Psoas muscle (tissue), 8 donors: ENCODE results near the gene IDNK. TPM values are rescaled to one million over a fixed set of nuclear protein-coding genes. Genes with fewer than 3 reads are reported as not detected.

ENCODE experiments used
- ATAC-seq, 4 donors: fragments of 200-7000 bp; cut with Tn5 transposase; one replicate each; pipeline ENCODE4 v1.9.1; 2020; ENCODE audit warnings: moderate library complexity in 3 of 4, mild to moderate bottlenecking in 2 of 4
- DNase-seq, 2 donors: peaks; one replicate each; pipeline ENCODE4 v3.0.0-alpha.2; 2020
- H3K27ac ChIP-seq: fragments of 200-600 bp; one replicate; pipeline ENCODE4 v1.8.0; 2022
- H3K27me3 ChIP-seq, 3 donors: fragments of 200-600 bp in 1 of 3; one replicate each; pipeline versions ENCODE4 v1.6.1 to v1.8.0; 2013 to 2022; ENCODE audit warnings: low read length in 2 of 3, mild to moderate bottlenecking in 2 of 3, moderate library complexity in 1 of 3; ENCODE audit not compliant: insufficient read depth in 3 of 3
- H3K36me3 ChIP-seq, 2 donors: fragments of 200-600 bp in 1 of 2; one replicate each; pipeline versions ENCODE4 v1.6.1 to v1.8.0; 2013 to 2022; ENCODE audit warnings: low read depth in 1 of 2, mild to moderate bottlenecking in 1 of 2, moderate library complexity in 1 of 2; ENCODE audit not compliant: insufficient read depth in 1 of 2
- H3K4me1 ChIP-seq: fragments of 200-600 bp; one replicate; pipeline ENCODE4 v1.8.0; 2022
- H3K4me3 ChIP-seq: fragments of 200-600 bp; one replicate; pipeline ENCODE4 v1.8.0; 2022; ENCODE audit warnings: mild to moderate bottlenecking
- H3K9me3 ChIP-seq: fragments of 200-600 bp; one replicate; pipeline ENCODE4 v1.8.0; 2022
- CTCF ChIP-seq: fragments of 200-600 bp; IDR thresholded peaks from one replicate; pipeline ENCODE4 v1.8.0; 2022; ENCODE audit warnings: antibody characterized with exemption
- WGBS, 3 donors: extraction: QIAGEN DNeasy Blood & Tissue Kit; methylation state at CpG; one replicate each; pipeline versions ENCODE4 v1.1.6 to v1.1.7; 2013; 5-methylcytosine and 5-hydroxymethylcytosine counted together
- intact Hi-C, 2 donors: fragments of 100-400 bp; cut with DNase I; formaldehyde crosslinking; loops; one replicate each; pipeline versions ENCODE4 v1.11.0 to v1.14.2; 2022
- polyA plus RNA-seq, 3 donors: library from polyadenylated mRNA; stranded (reverse); fragments of 200-250 nt; gene quantifications; one replicate each; pipeline ENCODE4 v1.2.3, GENCODE V29; 2013
- total RNA-seq, 4 donors: library from RNA; stranded (reverse); fragmentation: NEBNext Ultra II Directional in 2 of 4; extraction: Animal tissue kit (Norgen Biotek cat#: 25700) in 2 of 4; gene quantifications; one replicate each; pipeline versions ENCODE4 v1.2.1 to v1.2.4, GENCODE V29; 2021 to 2023
- donor health status: healthy with polysubstance abuse.
- donor health status: DM: no; HTN: no; CAD: no; lungs with moderate emphysema.
- donor health status: Bipolar disorder and iron deficiency.
- donor health status: healthy.
- donor health status: DM: yes; HTN: yes; CAD: no.
- donor health status: DM: no; HTN: no; CAD: no.
- donor health status: DM: no; HTN: no; CAD: no.
- donor health status: DM: yes; HTN: yes; CAD: no.

IDNK gene
- total and polyA plus RNA-seq, 7 donors: 0.38 to 1.8 (median 1.0) TPM

- no peak for TF ChIP-seq CTCF
- no peaks in the 10 kb centered on the region for H3K9me3 ChIP-seq
- no peak overlapping the region for H3K4me3 ChIP-seq
- peak in 1 of 4 donors; percentile 8 for ATAC-seq
- H3K4me1 ChIP-seq: no peaks in the 10 kb centered on the region
- H3K36me3 ChIP-seq: peaks cover 4 to 99% of the 10 kb centered on the region in 2 donors
- H3K27ac ChIP-seq: no peak overlapping the region
- intact Hi-C loops: no loop called here
- DNase-seq: no peak
- 46 to 58% (median 54%) methylated on average over 5 of the region's 5 CpGs for whole genome bisulfite sequencing, 3 donors
- no peaks in the 10 kb centered on the region for H3K27me3 ChIP-seq
Observed at GRCh38 chr9:83665580-83666200, 42.7 kb downstream of the IDNK start.

- H3K36me3 ChIP-seq: peaks cover 5 to 97% of the 10 kb centered on the region in 2 donors
- no peaks in the 10 kb centered on the region for H3K9me3 ChIP-seq
- no peak overlapping the region for H3K4me3 ChIP-seq
- intact Hi-C loops: no loop called here
- H3K27ac ChIP-seq: no peak overlapping the region
- ATAC-seq (no peak), DNase-seq (no peak)
- whole genome bisulfite sequencing, 3 donors: 98 to 100% (median 100%) methylated on average over 1 of the region's 1 CpG
- no peaks in the 10 kb centered on the region for H3K4me1 ChIP-seq
- TF ChIP-seq CTCF: no peak
- no peaks in the 10 kb centered on the region for H3K27me3 ChIP-seq
Observed at GRCh38 chr9:83669067-83669466, 46.1 kb downstream of the IDNK start.

GRCh38 chr9:83670381-83670780 is 47.4 kb downstream of the IDNK start:
- Histone ChIP-seq H3K4me1 (no peaks in the 10 kb centered on the region), H3K27ac (peak overlapping the region; percentile 5), H3K36me3 (peaks cover 5 to 97% of the 10 kb centered on the region in 2 donors), H3K9me3 (no peaks in the 10 kb centered on the region), H3K4me3 (no peak overlapping the region), H3K27me3 (no peaks in the 10 kb centered on the region)
- DNase-seq: no peak
- TF ChIP-seq CTCF: no peak
- WGBS, 3 donors: 64 to 87% (median 72%) methylated on average over 5 of the region's 5 CpGs
- ATAC-seq: peak in 3 of 4 donors; percentile 18 to 30 (median 30)
- intact Hi-C loops: no loop called here

GRCh38 chr9:83671451-83671850 is 48.5 kb downstream of the IDNK start:
- no peaks in the 10 kb centered on the region for H3K4me1 ChIP-seq
- DNase-seq: no peak
- peaks cover 5 to 97% of the 10 kb centered on the region in 2 donors for H3K36me3 ChIP-seq
- no peak overlapping the region for H3K4me3 ChIP-seq
- H3K27ac ChIP-seq: no peak overlapping the region
- intact Hi-C loops: no loop called here
- 35 to 60% (median 42%) methylated on average over 1 of the region's 1 CpG for WGBS, 3 donors
- no peak for ATAC-seq
- no peaks in the 10 kb centered on the region for H3K9me3 ChIP-seq
- no peaks in the 10 kb centered on the region for H3K27me3 ChIP-seq
- TF ChIP-seq CTCF: no peak

- no peak for ATAC-seq
- intact Hi-C loops: no loop called here
Observed at GRCh38 chr9:83675466-83675865, 52.5 kb downstream of the IDNK start.

More at GRCh38 chr9:83675466-83675865, 52.5 kb downstream of the IDNK start:
- Histone ChIP-seq H3K27me3 (no peaks in the 10 kb centered on the region), H3K36me3 (peaks cover 5 to 96% of the 10 kb centered on the region in 2 donors), H3K4me3 (no peak overlapping the region), H3K4me1 (no peaks in the 10 kb centered on the region), H3K27ac (no peak overlapping the region), H3K9me3 (no peaks in the 10 kb centered on the region)
- no peak for DNase-seq
- no peak for TF ChIP-seq CTCF
- 86 to 100% (median 94%) methylated on average over 1 of the region's 1 CpG for WGBS, 3 donors
